Measurements from ENCODE around the gene FYB1. TPM values are rescaled to one million over a fixed set of nuclear protein-coding genes. Genes with fewer than 3 reads are reported as not detected.

The FYB1 gene
- total RNA-seq, 1 experiment from 2014 or later, result 0.42 TPM

DNA sequence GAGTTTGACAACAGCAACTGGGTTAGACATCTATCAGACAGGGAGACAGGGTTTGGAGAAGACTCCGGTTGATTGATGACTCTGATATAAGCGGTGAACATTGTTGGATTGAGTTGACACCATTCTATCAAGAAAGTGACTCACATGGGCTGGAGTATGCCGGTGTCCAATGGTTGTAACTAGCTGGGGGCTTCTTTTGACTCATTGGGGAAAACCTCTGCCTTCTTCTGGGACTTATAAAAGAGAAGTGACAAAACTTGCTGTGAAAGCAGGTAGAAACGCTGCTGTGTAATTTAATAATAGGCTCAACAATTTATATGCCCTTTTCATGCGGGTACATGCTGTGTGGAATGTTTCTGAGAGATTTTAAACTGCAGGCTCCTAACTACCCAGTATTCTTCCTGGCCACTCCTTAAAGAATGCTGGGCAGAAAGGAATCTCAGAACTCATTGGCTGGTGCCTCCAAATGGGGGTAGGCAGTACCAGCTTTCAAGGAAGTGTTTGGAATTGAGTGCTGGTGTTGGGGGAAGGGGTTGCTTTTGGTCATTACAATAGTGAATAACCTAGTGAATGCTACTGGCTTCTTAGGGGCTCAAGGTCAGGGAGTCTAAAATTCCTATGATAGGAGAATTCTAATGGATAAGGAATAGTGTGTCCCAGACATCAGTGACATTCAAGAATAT lies 43.9 kb downstream of the FYB1 start:
- no peak overlapping the region for H3K27ac ChIP-seq (ENCODE audit: low read depth, low read length)
- ChIA-PET RAD21 (ENCODE audit: low non-redundant PET in 1 of 2, low total read pairs in 2 of 2, uncharacterized antibody in 2 of 2, unreplicated experiment in 2 of 2) (no interaction called here), CTCF (no interaction called here), POLR2A (no interaction called here)
- DNase-seq (ENCODE audit: low read depth, low spot score) (no peak), ATAC-seq (no peak)
- H3K9me2 ChIP-seq (ENCODE audit: insufficient read depth), result no peaks in the 10 kb centered on the region
- no peaks in the 10 kb centered on the region for H3K36me3 ChIP-seq (ENCODE audit: control insufficient read depth in 1 of 2, insufficient read depth in 2 of 2, low read length in 2 of 2)
- no peak overlapping the region for H2AFZ ChIP-seq (ENCODE audit: low read depth, low read length, poor library complexity, severe bottlenecking)
- intact Hi-C loops (cut with micrococcal nuclease), result no loop called here
- no peaks in the 10 kb centered on the region for H3K9me3 ChIP-seq (ENCODE audit: control insufficient read depth in 1 of 2, insufficient read depth in 1 of 2, low read depth in 1 of 2, low read length in 2 of 2)
- H3K4me3 ChIP-seq (replicated peaks in 1 of 2; ENCODE audit: low read depth in 1 of 2, low read length in 2 of 2), result no peak overlapping the region
- no peak overlapping the region for H3K9ac ChIP-seq (ENCODE audit: low read length)
- H3K4me2 ChIP-seq (ENCODE audit: low read length), result no peak overlapping the region
- BruUV-seq (replicated peaks), result no TSS peak
- H4K20me1 ChIP-seq (ENCODE audit: insufficient read depth), result no peaks in the 10 kb centered on the region
- H3K79me2 ChIP-seq (ENCODE audit: insufficient read depth, low read length), result no peaks in the 10 kb centered on the region
- no peaks in the 10 kb centered on the region for H3K27me3 ChIP-seq (ENCODE audit: insufficient read depth, low read length)
- peaks cover 0 to 11% of the 10 kb centered on the region in 2 experiments; a peak in 2 of 4 replicates for H3K4me1 ChIP-seq (ENCODE audit: control insufficient read depth in 1 of 2, insufficient read depth in 2 of 2, low read length in 2 of 2)
- TF ChIP-seq CEBPB (IDR thresholded peaks at IDR 0.05; ENCODE audit: low read depth) (no peak), CBX3 (IDR thresholded peaks at IDR 0.05; ENCODE audit: low read depth) (no peak), SIN3A (IDR thresholded peaks at IDR 0.05; ENCODE audit: low read depth) (no peak), ELF1 (IDR thresholded peaks at IDR 0.05; ENCODE audit: borderline replicate concordance, low read depth) (no peak), SP1 (IDR thresholded peaks at IDR 0.05; ENCODE audit: low read depth) (no peak), EZH2phosphoT487 (IDR thresholded peaks at IDR 0.05; ENCODE audit: borderline replicate concordance) (no peak), SRF (IDR thresholded peaks at IDR 0.05; ENCODE audit: low read depth) (no peak), JUND (IDR thresholded peaks at IDR 0.05) (no peak), TCF7L2 (IDR thresholded peaks at IDR 0.05; ENCODE audit: borderline replicate concordance, extremely low read depth, insufficient read depth, insufficient read length) (no peak), YY1 (IDR thresholded peaks at IDR 0.05; ENCODE audit: extremely low read depth, insufficient replicate concordance, low read depth, low read length) (no peak), EGR1 (IDR thresholded peaks at IDR 0.05; ENCODE audit: low read depth) (no peak), FOSL1 (IDR thresholded peaks at IDR 0.05; ENCODE audit: low read depth) (no peak), ZNF274 (IDR thresholded peaks at IDR 0.05; ENCODE audit: low read depth, low read length) (no peak), RAD21 (IDR thresholded peaks at IDR 0.05; ENCODE audit: low read depth) (no peak), EZH2 (IDR thresholded peaks at IDR 0.05) (no peak)
- TF ChIP-seq, protein P1, sequence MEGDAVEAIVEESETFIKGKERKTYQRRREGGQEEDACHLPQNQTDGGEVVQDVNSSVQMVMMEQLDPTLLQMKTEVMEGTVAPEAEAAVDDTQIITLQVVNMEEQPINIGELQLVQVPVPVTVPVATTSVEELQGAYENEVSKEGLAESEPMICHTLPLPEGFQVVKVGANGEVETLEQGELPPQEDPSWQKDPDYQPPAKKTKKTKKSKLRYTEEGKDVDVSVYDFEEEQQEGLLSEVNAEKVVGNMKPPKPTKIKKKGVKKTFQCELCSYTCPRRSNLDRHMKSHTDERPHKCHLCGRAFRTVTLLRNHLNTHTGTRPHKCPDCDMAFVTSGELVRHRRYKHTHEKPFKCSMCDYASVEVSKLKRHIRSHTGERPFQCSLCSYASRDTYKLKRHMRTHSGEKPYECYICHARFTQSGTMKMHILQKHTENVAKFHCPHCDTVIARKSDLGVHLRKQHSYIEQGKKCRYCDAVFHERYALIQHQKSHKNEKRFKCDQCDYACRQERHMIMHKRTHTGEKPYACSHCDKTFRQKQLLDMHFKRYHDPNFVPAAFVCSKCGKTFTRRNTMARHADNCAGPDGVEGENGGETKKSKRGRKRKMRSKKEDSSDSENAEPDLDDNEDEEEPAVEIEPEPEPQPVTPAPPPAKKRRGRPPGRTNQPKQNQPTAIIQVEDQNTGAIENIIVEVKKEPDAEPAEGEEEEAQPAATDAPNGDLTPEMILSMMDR (IDR thresholded peaks at IDR 0.05 in 2 of 3, conservative IDR thresholded peaks at IDR 0.05 in 1 of 3; ENCODE audit: borderline replicate concordance in 1 of 3, insufficient read depth in 1 of 3, low read depth in 2 of 3, low read length in 2 of 3), result no peak
- TF ChIP-seq, protein P2, sequence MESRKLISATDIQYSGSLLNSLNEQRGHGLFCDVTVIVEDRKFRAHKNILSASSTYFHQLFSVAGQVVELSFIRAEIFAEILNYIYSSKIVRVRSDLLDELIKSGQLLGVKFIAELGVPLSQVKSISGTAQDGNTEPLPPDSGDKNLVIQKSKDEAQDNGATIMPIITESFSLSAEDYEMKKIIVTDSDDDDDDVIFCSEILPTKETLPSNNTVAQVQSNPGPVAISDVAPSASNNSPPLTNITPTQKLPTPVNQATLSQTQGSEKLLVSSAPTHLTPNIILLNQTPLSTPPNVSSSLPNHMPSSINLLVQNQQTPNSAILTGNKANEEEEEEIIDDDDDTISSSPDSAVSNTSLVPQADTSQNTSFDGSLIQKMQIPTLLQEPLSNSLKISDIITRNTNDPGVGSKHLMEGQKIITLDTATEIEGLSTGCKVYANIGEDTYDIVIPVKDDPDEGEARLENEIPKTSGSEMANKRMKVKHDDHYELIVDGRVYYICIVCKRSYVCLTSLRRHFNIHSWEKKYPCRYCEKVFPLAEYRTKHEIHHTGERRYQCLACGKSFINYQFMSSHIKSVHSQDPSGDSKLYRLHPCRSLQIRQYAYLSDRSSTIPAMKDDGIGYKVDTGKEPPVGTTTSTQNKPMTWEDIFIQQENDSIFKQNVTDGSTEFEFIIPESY (IDR thresholded peaks at IDR 0.05; ENCODE audit: extremely low read depth, insufficient replicate concordance, low read length), result no peak
- TF ChIP-seq, protein P3, sequence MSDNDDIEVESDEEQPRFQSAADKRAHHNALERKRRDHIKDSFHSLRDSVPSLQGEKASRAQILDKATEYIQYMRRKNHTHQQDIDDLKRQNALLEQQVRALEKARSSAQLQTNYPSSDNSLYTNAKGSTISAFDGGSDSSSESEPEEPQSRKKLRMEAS (IDR thresholded peaks at IDR 0.05), result no peak
- TF ChIP-seq, protein P4, sequence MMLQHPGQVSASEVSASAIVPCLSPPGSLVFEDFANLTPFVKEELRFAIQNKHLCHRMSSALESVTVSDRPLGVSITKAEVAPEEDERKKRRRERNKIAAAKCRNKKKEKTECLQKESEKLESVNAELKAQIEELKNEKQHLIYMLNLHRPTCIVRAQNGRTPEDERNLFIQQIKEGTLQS (IDR thresholded peaks at IDR 0.05), result no peak

Data from HCT116 (cell line).